DND-41 (cell line): ENCODE data around the gene CLTA.
"Not testable (repeated sequence)": the region's sequence is repeated elsewhere in the genome, so short reads cannot be mapped to it uniquely, and the experiment has no call there.

Experiments
- ATAC-seq: fragments of 200-7000 bp; cut with Tn5 transposase; 3 replicates; pipeline ENCODE4 v1.9.1; 2021; ENCODE audit warnings: low read depth; ENCODE audit not compliant: insufficient read depth
- DNase-seq: peaks from one replicate; pipeline ENCODE4 v3.0.0-alpha.2; 2020
- H2AFZ ChIP-seq: 2 replicates; pipeline ENCODE4 v1.6.0; 2012; ENCODE audit warnings: low read depth, low read length
- H3K27ac ChIP-seq: 2 replicates; pipeline ENCODE4 v1.5.1; 2012; ENCODE audit warnings: low read length, inconsistent platforms
- H3K27me3 ChIP-seq: fragments of 200-600 bp; sonication (generic); 2 replicates; pipeline ENCODE4 v1.6.0; 2012; ENCODE audit warnings: low read length, mild to moderate bottlenecking, inconsistent platforms; ENCODE audit not compliant: insufficient read depth, poor library complexity
- H3K36me3 ChIP-seq: 2 replicates; pipeline ENCODE4 v1.5.1; 2012; ENCODE audit warnings: low read length, inconsistent platforms; ENCODE audit not compliant: insufficient read depth
- H3K4me1 ChIP-seq: 2 replicates; pipeline ENCODE4 v1.5.1; 2012; ENCODE audit warnings: mild to moderate bottlenecking, low read length; ENCODE audit not compliant: insufficient read depth
- H3K4me2 ChIP-seq: 2 replicates; pipeline ENCODE4 v1.6.0; 2012; ENCODE audit warnings: mild to moderate bottlenecking, moderate library complexity, low read length, inconsistent platforms; ENCODE audit not compliant: insufficient read depth
- H3K4me3 ChIP-seq, 2 experiments: fragments of 200-600 bp in 1 of 2; shearing (Covaris generic) in 1 of 2; 2 replicates each; pipeline ENCODE4 v1.5.1; 2012 to 2016; ENCODE audit warnings: inconsistent platforms in 2 of 2, low read length in 2 of 2, mild to moderate bottlenecking in 2 of 2, low read depth in 1 of 2, moderate library complexity in 1 of 2
- H3K79me2 ChIP-seq: 2 replicates; pipeline ENCODE4 v1.6.0; 2012; ENCODE audit warnings: low read length, inconsistent platforms; ENCODE audit not compliant: insufficient read depth
- H3K9ac ChIP-seq: 2 replicates; pipeline ENCODE4 v1.6.0; 2012; ENCODE audit warnings: low read depth, mild to moderate bottlenecking, inconsistent platforms, low read length, moderate library complexity
- H3K9me3 ChIP-seq: 2 replicates; pipeline ENCODE4 v1.5.1; 2012; ENCODE audit warnings: low read length, moderate library complexity, mild to moderate bottlenecking, inconsistent platforms; ENCODE audit not compliant: insufficient read depth, severe bottlenecking
- H4K20me1 ChIP-seq: 2 replicates; pipeline ENCODE4 v1.6.0; 2012; ENCODE audit warnings: low read length; ENCODE audit not compliant: insufficient read depth
- EZH2 ChIP-seq: IDR thresholded peaks from 3 replicates; pipeline ENCODE4 v1.6.1; 2012; ENCODE audit warnings: borderline replicate concordance, low read depth, mild to moderate bottlenecking, moderate library complexity, low read length, inconsistent platforms; ENCODE audit not compliant: severe bottlenecking
- TF ChIP-seq, protein P1 (sequence below): IDR thresholded peaks from 2 replicates; pipeline ENCODE4 v1.5.1; 2012; ENCODE audit warnings: borderline replicate concordance, low read length, moderate library complexity, mild to moderate bottlenecking; ENCODE audit not compliant: poor library complexity, severe bottlenecking; ENCODE audit errors: extremely low read depth

CLTA gene

DNA sequence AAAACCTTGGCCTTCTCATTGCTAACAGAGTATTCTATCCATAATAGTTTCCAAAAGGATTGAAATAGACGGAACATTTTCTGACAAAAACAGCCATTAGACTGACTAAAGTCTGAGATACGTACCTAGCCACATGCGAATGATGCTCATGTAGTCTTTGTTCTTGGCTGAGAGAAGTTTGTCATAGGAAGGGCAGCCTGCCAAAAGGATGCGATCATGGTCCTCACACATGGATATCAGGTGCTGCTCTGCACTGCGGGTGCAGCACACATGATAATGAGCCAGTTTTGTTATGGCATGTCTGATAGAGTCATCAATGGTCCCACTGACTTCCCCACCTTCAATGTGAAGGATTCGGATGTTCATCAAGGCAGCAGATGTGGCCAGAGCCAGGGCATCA, 55.2 kb downstream of the CLTA start:
- no peaks in the 10 kb centered on the region for H3K9me3 ChIP-seq
- H3K4me2 ChIP-seq = no peak overlapping the region
- H3K4me1 ChIP-seq = no peaks in the 10 kb centered on the region
- H3K4me3 ChIP-seq = no peak overlapping the region
- no peak for ATAC-seq
- no peak for DNase-seq
- H3K79me2 ChIP-seq = peaks cover 37% of the 10 kb centered on the region
- peaks cover 5% of the 10 kb centered on the region; the same call in 1 of the 2 replicates for H4K20me1 ChIP-seq
- H3K9ac ChIP-seq = no peak overlapping the region
- H2AFZ ChIP-seq = no peak overlapping the region
- no peaks in the 10 kb centered on the region for H3K27me3 ChIP-seq
- H3K36me3 ChIP-seq = peaks cover 40% of the 10 kb centered on the region
- no peak overlapping the region for H3K27ac ChIP-seq
- TF ChIP-seq, protein P1, sequence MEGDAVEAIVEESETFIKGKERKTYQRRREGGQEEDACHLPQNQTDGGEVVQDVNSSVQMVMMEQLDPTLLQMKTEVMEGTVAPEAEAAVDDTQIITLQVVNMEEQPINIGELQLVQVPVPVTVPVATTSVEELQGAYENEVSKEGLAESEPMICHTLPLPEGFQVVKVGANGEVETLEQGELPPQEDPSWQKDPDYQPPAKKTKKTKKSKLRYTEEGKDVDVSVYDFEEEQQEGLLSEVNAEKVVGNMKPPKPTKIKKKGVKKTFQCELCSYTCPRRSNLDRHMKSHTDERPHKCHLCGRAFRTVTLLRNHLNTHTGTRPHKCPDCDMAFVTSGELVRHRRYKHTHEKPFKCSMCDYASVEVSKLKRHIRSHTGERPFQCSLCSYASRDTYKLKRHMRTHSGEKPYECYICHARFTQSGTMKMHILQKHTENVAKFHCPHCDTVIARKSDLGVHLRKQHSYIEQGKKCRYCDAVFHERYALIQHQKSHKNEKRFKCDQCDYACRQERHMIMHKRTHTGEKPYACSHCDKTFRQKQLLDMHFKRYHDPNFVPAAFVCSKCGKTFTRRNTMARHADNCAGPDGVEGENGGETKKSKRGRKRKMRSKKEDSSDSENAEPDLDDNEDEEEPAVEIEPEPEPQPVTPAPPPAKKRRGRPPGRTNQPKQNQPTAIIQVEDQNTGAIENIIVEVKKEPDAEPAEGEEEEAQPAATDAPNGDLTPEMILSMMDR = no peak
- no peak for TF ChIP-seq EZH2

DNA sequence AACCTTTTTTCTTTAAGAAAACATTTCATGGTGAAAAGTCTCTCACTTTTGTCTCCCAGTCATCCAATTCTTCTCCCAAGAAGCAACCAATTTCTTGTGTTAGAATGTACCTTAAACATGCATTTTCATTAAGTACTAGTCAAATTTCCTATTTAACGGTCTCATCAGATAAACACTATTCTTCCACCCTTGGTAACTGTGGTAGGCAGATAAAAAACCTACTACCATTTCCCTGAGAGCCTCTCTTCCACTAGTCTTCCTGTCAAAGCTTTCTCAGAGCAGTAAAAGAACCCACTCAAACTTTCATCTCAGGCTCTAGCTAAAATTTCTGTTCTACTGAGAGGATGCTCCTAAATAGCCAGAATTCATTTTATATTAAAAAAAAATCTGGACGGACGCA, 56.6 kb downstream of the CLTA start:
- Histone ChIP-seq H2AFZ (no peak overlapping the region), H3K27me3 (no peaks in the 10 kb centered on the region), H3K27ac (no peak overlapping the region), H3K79me2 (peaks cover 46% of the 10 kb centered on the region), H3K9me3 (no peaks in the 10 kb centered on the region), H3K9ac (no peak overlapping the region), H3K36me3 (peaks cover 31% of the 10 kb centered on the region), H3K4me3 (no peak overlapping the region), H3K4me1 (no peaks in the 10 kb centered on the region), H3K4me2 (no peak overlapping the region), H4K20me1 (peaks cover 8% of the 10 kb centered on the region; the same call in 1 of the 2 replicates)
- no peak for TF ChIP-seq EZH2
- TF ChIP-seq, protein P1 = no peak
- no peak for ATAC-seq
- no peak for DNase-seq

DNA sequence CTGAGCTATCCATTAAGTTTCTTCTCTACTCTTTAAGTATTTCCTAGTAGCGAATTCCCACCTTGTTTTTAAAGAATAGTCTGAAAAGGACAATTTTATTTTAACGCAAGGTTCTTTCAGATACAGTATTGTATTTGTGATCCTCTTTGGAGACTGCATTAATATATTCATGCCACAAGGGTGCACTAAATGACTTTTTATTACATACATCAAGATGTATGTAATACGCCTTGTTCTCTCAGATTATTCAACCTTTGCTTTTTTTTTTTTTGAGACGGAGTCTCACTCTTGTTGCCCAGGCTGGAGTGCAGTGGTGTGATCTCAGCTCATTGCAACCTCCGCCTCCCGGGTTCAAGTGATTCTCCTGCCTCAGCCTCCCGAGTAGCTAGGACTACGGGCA, 57.3 kb downstream of the CLTA start:
- H3K36me3 ChIP-seq = peaks cover 27% of the 10 kb centered on the region
- DNase-seq = not testable (repeated sequence)
- peaks cover 48% of the 10 kb centered on the region for H3K79me2 ChIP-seq

More for the DNA sequence above, 57.3 kb downstream of the CLTA start:
- H3K9me3 ChIP-seq, H3K27me3 ChIP-seq, H3K27ac ChIP-seq, H2AFZ ChIP-seq, H3K4me2 ChIP-seq, H3K9ac ChIP-seq, H3K4me1 ChIP-seq, H4K20me1 ChIP-seq, H3K4me3 ChIP-seq: not testable (repeated sequence)
- peak; percentile 68 for ATAC-seq
- TF ChIP-seq, protein P1 = peak; percentile 60
